ENCODE measurements around the gene HDLBP.

HDLBP gene

DNA sequence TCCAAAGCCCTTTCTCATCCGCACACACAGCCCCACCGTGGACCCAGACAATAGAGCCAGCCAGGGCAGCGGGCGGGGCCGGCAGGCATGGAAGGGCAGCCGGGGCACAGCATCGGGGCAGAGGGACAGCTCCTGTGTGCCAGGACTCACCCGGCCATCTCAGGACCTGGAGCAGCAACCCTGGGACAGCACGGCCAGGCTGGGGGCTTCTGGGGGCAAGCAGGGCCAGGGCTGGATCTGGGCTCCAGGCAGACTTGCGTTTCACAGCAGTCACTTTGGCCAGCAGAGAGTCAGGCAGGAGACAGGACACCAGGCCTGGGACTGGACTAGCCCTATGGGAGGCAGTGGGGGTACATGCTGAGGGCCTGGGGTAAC lies 111.5 kb downstream of the HDLBP start:
- Histone ChIP-seq H2BK5ac (ENCODE audit: low read length) (no peak overlapping the region), H3K79me1 (ENCODE audit: low read length) (no peaks in the 10 kb centered on the region), H3K4me1 (ENCODE audit: control insufficient read depth, low read depth, low read length) (no peaks in the 10 kb centered on the region), H2AK5ac (ENCODE audit: low read length) (no peak overlapping the region), H4K5ac (ENCODE audit: low read length) (no peak overlapping the region), H3K4me2 (ENCODE audit: low read length) (no peak overlapping the region), H3K4me3 (ENCODE audit: low read length) (no peak overlapping the region), H3K4ac (ENCODE audit: low read depth, low read length) (no peak overlapping the region), H3K18ac (ENCODE audit: low read length) (no peak overlapping the region), H3K23ac (ENCODE audit: low read length) (no peak overlapping the region), H3K36me3 (ENCODE audit: control insufficient read depth, insufficient read depth, low read length) (no peaks in the 10 kb centered on the region), H2BK15ac (replicated peaks; ENCODE audit: low read depth) (no peak overlapping the region), H4K8ac (ENCODE audit: low read depth, low read length) (no peak overlapping the region), H3K79me2 (ENCODE audit: control insufficient read depth, insufficient read depth, low read length) (no peaks in the 10 kb centered on the region), H3K9ac (ENCODE audit: low read length) (no peak overlapping the region), H3K27me3 (ENCODE audit: insufficient read depth, low read length, poor library complexity) (no peaks in the 10 kb centered on the region), H2BK120ac (ENCODE audit: low read depth, low read length) (no peak overlapping the region), H3K27ac (ENCODE audit: low read depth, low read length) (no peak overlapping the region), H3K56ac (ENCODE audit: low read length) (no peak overlapping the region)
- no CpG with 5 or more reads among the region's 10 CpGs for WGBS (ENCODE audit: extremely low coverage, insufficient coverage, low lambda C conversion rate)
- DNase-seq = no peak

DNA sequence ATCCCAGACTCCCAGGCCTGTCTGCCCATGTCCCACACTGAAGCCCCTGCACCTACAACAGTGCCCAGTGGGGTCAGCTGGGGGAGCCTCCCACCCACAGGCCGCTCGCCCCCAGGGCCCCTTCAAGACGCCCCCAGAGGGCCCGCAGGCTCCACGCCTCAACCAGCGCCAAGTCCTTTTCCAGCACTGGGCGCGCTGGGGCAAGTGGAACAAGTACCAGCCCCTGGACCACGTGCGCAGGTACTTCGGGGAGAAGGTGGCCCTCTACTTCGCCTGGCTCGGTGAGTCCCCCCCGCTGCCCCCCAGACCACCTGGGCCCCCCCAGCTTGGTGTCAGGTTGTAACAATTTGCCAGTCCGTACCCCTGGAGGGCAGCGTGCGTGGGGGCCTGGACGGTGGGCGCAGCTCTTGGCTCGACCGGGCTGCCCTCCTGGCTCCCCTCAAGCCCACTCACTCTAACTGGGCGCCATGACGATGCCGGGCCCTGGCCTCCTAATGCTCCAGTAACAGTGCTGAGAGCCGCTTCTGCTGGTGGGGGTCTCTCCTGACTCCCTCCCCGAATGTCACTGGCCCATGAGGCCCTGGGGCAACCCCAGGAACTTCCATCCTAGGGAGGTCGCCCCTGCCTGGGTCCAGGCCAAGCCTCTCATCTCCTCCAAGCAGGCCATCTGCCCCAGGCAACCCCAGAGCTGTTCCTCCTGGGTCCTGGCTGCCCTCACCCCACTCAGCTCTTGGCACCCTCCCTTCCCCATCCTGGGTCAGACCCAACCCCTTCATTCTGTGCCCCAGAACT lies 112.1 kb downstream of the HDLBP start:
- no peak overlapping the region for H3K56ac ChIP-seq (ENCODE audit: low read length)
- no peak overlapping the region for H4K5ac ChIP-seq (ENCODE audit: low read length)
- no peak overlapping the region for H2AK5ac ChIP-seq (ENCODE audit: low read length)
- H2BK15ac ChIP-seq (replicated peaks; ENCODE audit: low read depth) = no peak overlapping the region
- no peak overlapping the region for H3K18ac ChIP-seq (ENCODE audit: low read length)
- no peak for DNase-seq
- no peaks in the 10 kb centered on the region for H3K79me2 ChIP-seq (ENCODE audit: control insufficient read depth, insufficient read depth, low read length)
- no peaks in the 10 kb centered on the region for H3K27me3 ChIP-seq (ENCODE audit: insufficient read depth, low read length, poor library complexity)
- H2BK5ac ChIP-seq (ENCODE audit: low read length) = no peak overlapping the region
- no peak overlapping the region for H2BK120ac ChIP-seq (ENCODE audit: low read depth, low read length)
- no peak overlapping the region for H3K4me3 ChIP-seq (ENCODE audit: low read length)
- H3K79me1 ChIP-seq (ENCODE audit: low read length) = no peaks in the 10 kb centered on the region
- H3K9ac ChIP-seq (ENCODE audit: low read length) = no peak overlapping the region
- H4K8ac ChIP-seq (ENCODE audit: low read depth, low read length) = no peak overlapping the region
- no peaks in the 10 kb centered on the region for H3K4me1 ChIP-seq (ENCODE audit: control insufficient read depth, low read depth, low read length)
- no peak overlapping the region for H3K27ac ChIP-seq (ENCODE audit: low read depth, low read length)
- H3K36me3 ChIP-seq (ENCODE audit: control insufficient read depth, insufficient read depth, low read length) = no peaks in the 10 kb centered on the region
- no peak overlapping the region for H3K4ac ChIP-seq (ENCODE audit: low read depth, low read length)
- WGBS (ENCODE audit: extremely low coverage, insufficient coverage, low lambda C conversion rate) = no CpG with 5 or more reads among the region's 27 CpGs
- H3K4me2 ChIP-seq (ENCODE audit: low read length) = no peak overlapping the region
- H3K23ac ChIP-seq (ENCODE audit: low read length) = no peak overlapping the region

DNA sequence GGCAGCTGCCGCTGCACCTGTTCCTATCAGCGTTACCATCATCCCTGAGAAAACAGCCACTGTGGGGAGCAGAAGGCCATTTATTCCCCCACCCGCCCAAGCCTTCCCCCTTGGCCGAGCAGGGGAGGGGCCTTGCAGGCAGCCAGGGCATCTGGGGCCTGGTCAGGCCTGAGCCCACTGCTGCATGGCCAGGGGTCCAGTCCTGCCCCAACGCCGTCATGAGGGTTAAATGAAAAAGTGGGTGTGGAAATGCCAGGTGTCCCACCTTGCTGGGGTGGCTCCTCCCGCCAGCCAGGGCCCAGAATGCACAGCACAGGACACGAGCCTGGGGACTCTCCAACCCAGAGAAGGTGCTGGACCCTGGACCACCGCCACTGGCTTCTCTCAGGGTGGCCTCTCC lies 112.8 kb downstream of the HDLBP start:
- Histone ChIP-seq H3K23ac (ENCODE audit: low read length) (no peak overlapping the region), H3K56ac (ENCODE audit: low read length) (no peak overlapping the region), H3K4me1 (ENCODE audit: control insufficient read depth, low read depth, low read length) (no peaks in the 10 kb centered on the region), H3K4ac (ENCODE audit: low read depth, low read length) (no peak overlapping the region), H3K4me3 (ENCODE audit: low read length) (no peak overlapping the region), H3K9ac (ENCODE audit: low read length) (no peak overlapping the region), H3K27ac (ENCODE audit: low read depth, low read length) (no peak overlapping the region), H2BK15ac (replicated peaks; ENCODE audit: low read depth) (no peak overlapping the region), H3K18ac (ENCODE audit: low read length) (no peak overlapping the region), H4K5ac (ENCODE audit: low read length) (no peak overlapping the region), H3K79me2 (ENCODE audit: control insufficient read depth, insufficient read depth, low read length) (no peaks in the 10 kb centered on the region), H2AK5ac (ENCODE audit: low read length) (no peak overlapping the region), H3K4me2 (ENCODE audit: low read length) (no peak overlapping the region), H3K36me3 (ENCODE audit: control insufficient read depth, insufficient read depth, low read length) (no peaks in the 10 kb centered on the region), H3K79me1 (ENCODE audit: low read length) (no peaks in the 10 kb centered on the region), H4K8ac (ENCODE audit: low read depth, low read length) (no peak overlapping the region), H2BK120ac (ENCODE audit: low read depth, low read length) (no peak overlapping the region), H2BK5ac (ENCODE audit: low read length) (no peak overlapping the region), H3K27me3 (ENCODE audit: insufficient read depth, low read length, poor library complexity) (no peaks in the 10 kb centered on the region)
- WGBS (ENCODE audit: extremely low coverage, insufficient coverage, low lambda C conversion rate) = no CpG with 5 or more reads among the region's 9 CpGs
- DNase-seq = no peak

DNA sequence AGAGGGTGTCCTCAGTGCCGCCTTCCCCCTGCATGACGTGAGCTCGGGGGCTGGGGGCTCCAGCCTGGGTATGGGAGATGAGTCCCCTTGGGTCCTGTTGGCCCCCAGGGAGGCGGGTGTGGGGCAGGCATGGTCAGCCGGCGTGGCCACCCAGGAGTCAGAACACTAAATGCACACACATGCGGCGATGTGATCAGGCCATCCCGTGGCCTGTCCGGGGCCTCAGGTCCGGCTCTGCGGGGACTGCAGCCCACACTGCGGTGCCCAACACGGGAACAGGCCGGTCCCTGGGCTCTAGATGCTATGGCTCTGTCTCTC lies 113.2 kb downstream of the HDLBP start:
- WGBS (ENCODE audit: extremely low coverage, insufficient coverage, low lambda C conversion rate) = no CpG with 5 or more reads among the region's 15 CpGs
- no peak overlapping the region for H4K8ac ChIP-seq (ENCODE audit: low read depth, low read length)
- no peak overlapping the region for H3K9ac ChIP-seq (ENCODE audit: low read length)

DNA sequence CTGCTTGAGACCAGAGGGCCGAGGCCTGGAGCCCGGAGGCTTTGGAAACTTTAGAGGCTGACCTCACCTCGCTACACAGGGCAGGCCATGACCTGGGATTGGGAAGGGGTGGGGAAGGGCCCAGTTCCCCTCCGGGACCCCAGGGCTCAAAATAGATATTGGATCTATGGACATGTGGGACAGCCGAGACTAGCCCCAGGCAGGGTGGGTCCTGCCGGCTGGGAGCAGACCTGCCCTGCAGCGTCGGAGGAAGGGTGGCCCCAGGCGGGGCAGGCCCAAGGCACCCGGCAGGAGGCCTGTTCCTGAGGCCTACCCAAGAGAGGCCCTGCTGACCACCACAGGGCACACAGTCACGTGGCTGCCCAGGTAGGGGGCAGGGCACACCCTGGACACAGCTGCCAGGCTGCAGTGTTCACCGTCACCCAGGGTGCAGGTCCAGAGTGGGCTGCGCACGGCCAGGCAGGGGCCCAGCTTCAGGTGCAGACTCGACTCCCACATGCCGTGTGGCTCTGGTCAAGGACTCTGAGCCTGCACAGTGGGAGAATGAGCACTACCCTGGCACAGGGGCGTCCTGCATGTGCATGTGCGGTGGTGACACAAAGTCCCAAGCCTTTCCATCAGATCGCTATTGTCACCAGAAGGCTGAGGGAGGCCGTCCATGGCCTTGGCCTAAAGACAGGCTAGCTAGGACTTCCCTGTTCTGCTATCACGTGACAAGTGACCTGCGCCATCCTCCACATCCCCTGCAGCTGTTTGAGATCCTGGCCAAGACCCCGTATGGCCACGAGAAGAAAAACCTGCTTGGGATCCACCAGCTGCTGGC lies 113.8 kb downstream of the HDLBP start:
- Histone ChIP-seq H3K79me1 (ENCODE audit: low read length) (no peaks in the 10 kb centered on the region), H3K56ac (ENCODE audit: low read length) (no peak overlapping the region), H3K23ac (ENCODE audit: low read length) (no peak overlapping the region), H3K4me2 (ENCODE audit: low read length) (no peak overlapping the region), H3K79me2 (ENCODE audit: control insufficient read depth, insufficient read depth, low read length) (no peaks in the 10 kb centered on the region), H2BK15ac (replicated peaks; ENCODE audit: low read depth) (no peak overlapping the region), H3K9ac (ENCODE audit: low read length) (no peak overlapping the region), H3K36me3 (ENCODE audit: control insufficient read depth, insufficient read depth, low read length) (no peaks in the 10 kb centered on the region), H3K4me1 (ENCODE audit: control insufficient read depth, low read depth, low read length) (no peaks in the 10 kb centered on the region), H4K5ac (ENCODE audit: low read length) (no peak overlapping the region), H2BK5ac (ENCODE audit: low read length) (no peak overlapping the region), H3K4me3 (ENCODE audit: low read length) (no peak overlapping the region), H3K27me3 (ENCODE audit: insufficient read depth, low read length, poor library complexity) (no peaks in the 10 kb centered on the region), H3K27ac (ENCODE audit: low read depth, low read length) (no peak overlapping the region), H4K8ac (ENCODE audit: low read depth, low read length) (no peak overlapping the region), H3K18ac (ENCODE audit: low read length) (no peak overlapping the region), H2AK5ac (ENCODE audit: low read length) (no peak overlapping the region), H2BK120ac (ENCODE audit: low read depth, low read length) (no peak overlapping the region), H3K4ac (ENCODE audit: low read depth, low read length) (no peak overlapping the region)
- no CpG with 5 or more reads among the region's 24 CpGs for WGBS (ENCODE audit: extremely low coverage, insufficient coverage, low lambda C conversion rate)
- DNase-seq = no peak

More for the DNA sequence above, 113.2 kb downstream of the HDLBP start:
- H3K36me3 ChIP-seq (ENCODE audit: control insufficient read depth, insufficient read depth, low read length) = no peaks in the 10 kb centered on the region
- no peak overlapping the region for H2BK15ac ChIP-seq (replicated peaks; ENCODE audit: low read depth)
- no peak overlapping the region for H3K4ac ChIP-seq (ENCODE audit: low read depth, low read length)
- no peak overlapping the region for H3K4me2 ChIP-seq (ENCODE audit: low read length)
- H2BK120ac ChIP-seq (ENCODE audit: low read depth, low read length) = no peak overlapping the region
- no peak overlapping the region for H3K56ac ChIP-seq (ENCODE audit: low read length)
- H3K79me2 ChIP-seq (ENCODE audit: control insufficient read depth, insufficient read depth, low read length) = no peaks in the 10 kb centered on the region
- H3K4me3 ChIP-seq (ENCODE audit: low read length) = no peak overlapping the region
- H2AK5ac ChIP-seq (ENCODE audit: low read length) = no peak overlapping the region
- DNase-seq = no peak
- H2BK5ac ChIP-seq (ENCODE audit: low read length) = no peak overlapping the region
- H3K18ac ChIP-seq (ENCODE audit: low read length) = no peak overlapping the region
- H4K5ac ChIP-seq (ENCODE audit: low read length) = no peak overlapping the region
- H3K27me3 ChIP-seq (ENCODE audit: insufficient read depth, low read length, poor library complexity) = no peaks in the 10 kb centered on the region
- no peak overlapping the region for H3K23ac ChIP-seq (ENCODE audit: low read length)
- H3K79me1 ChIP-seq (ENCODE audit: low read length) = no peaks in the 10 kb centered on the region
- H3K4me1 ChIP-seq (ENCODE audit: control insufficient read depth, low read depth, low read length) = no peaks in the 10 kb centered on the region
- no peak overlapping the region for H3K27ac ChIP-seq (ENCODE audit: low read depth, low read length)

Data from mesendoderm (in vitro differentiated cells).